GM18517 (cell line): ENCODE data around the gene CNTN4.

ENCODE experiments used
- ATAC-seq: cut with Tn5 transposase; IDR thresholded peaks from one replicate; pipeline ENCODE4 v1.9.1; 2021; ENCODE audit warnings: mild to moderate bottlenecking, moderate library complexity; ENCODE audit not compliant: unreplicated experiment

CNTN4 gene

GRCh38 chr3:2250783-2251182, 152.1 kb downstream of the CNTN4 start:
- ATAC-seq = no peak

GRCh38 chr3:2261747-2262146, 163.1 kb downstream of the CNTN4 start:
- no peak for ATAC-seq

- no peak for ATAC-seq
These were observed 163.5 kb downstream of the CNTN4 start for GRCh38 chr3:2262204-2262603.

- ATAC-seq = no peak
These were observed 167.9 kb downstream of the CNTN4 start for GRCh38 chr3:2266606-2267005.

- no peak for ATAC-seq
These were observed 170.1 kb downstream of the CNTN4 start for GRCh38 chr3:2268779-2269178.

GRCh38 chr3:2274526-2274925, 175.9 kb downstream of the CNTN4 start:
- no peak for ATAC-seq

GRCh38 chr3:2283818-2284217, 185.2 kb downstream of the CNTN4 start:
- no peak for ATAC-seq

GRCh38 chr3:2300938-2301337, 202.3 kb downstream of the CNTN4 start:
- ATAC-seq = no peak

GRCh38 chr3:2301361-2301760, 202.7 kb downstream of the CNTN4 start:
- no peak for ATAC-seq

GRCh38 chr3:2303566-2303965, 204.9 kb downstream of the CNTN4 start:
- ATAC-seq = no peak

GRCh38 chr3:2311022-2311421, 212.4 kb downstream of the CNTN4 start:
- ATAC-seq = no peak

- ATAC-seq = no peak
These were observed 218.9 kb downstream of the CNTN4 start for GRCh38 chr3:2317521-2317920.

GRCh38 chr3:2334921-2335320, 236.3 kb downstream of the CNTN4 start:
- no peak for ATAC-seq

- no peak for ATAC-seq
These were observed 244.5 kb downstream of the CNTN4 start for GRCh38 chr3:2343031-2343682.

- ATAC-seq = no peak
These were observed 253.6 kb downstream of the CNTN4 start for GRCh38 chr3:2352134-2352762.

GRCh38 chr3:2354702-2355101, 256.0 kb downstream of the CNTN4 start:
- no peak for ATAC-seq

- no peak for ATAC-seq
These were observed 257.8 kb downstream of the CNTN4 start for GRCh38 chr3:2356298-2356950.

GRCh38 chr3:2360815-2361214, 262.1 kb downstream of the CNTN4 start:
- no peak for ATAC-seq

- no peak for ATAC-seq
These were observed 263.5 kb downstream of the CNTN4 start for GRCh38 chr3:2362122-2362521.

- ATAC-seq = no peak
These were observed 265.2 kb downstream of the CNTN4 start for GRCh38 chr3:2363854-2364253.

GRCh38 chr3:2370317-2370716, 271.7 kb downstream of the CNTN4 start:
- no peak for ATAC-seq

GRCh38 chr3:2372306-2372705, 273.6 kb downstream of the CNTN4 start:
- no peak for ATAC-seq
